Measurements from ENCODE around the gene SPINT2. TPM values are rescaled to one million over a fixed set of nuclear protein-coding genes. Genes with fewer than 3 reads are reported as not detected.
A peak's percentile ranks its signal among the peaks of the same experiment; 100 is the strongest.

SPINT2 gene
- total RNA-seq, 8 experiments from 2014 or later, result 0.59 to 46.2 (median 24.6) TPM

- WGBS, 10 experiments, result 7 to 100% (median 85%) methylated on average over 2 to 8 of the region's 14 CpGs; no CpG with 5 or more reads in 1 of the 10 experiments
- Histone ChIP-seq H3K27ac (no peak overlapping the region), H3K4me1 (replicated peaks in 1 of 2) (peaks cover 4 to 9% of the 10 kb centered on the region in 2 donors), H3K4me3 (no peak overlapping the region)
- ATAC-seq (replicated peaks in 6 of 8), result peak in 1 of 8 experiments; percentile 11
- in situ Hi-C loops (cut with MboI; ENCODE audit: low pct_unique_long_range_greater_than_20kb in 2 of 9, low sequenced_read_pairs in 9 of 9, unreplicated experiment in 9 of 9), result loop anchor here in 7 of 9 experiments (25.0 kb wide), 1 partner anchor 91 kb away; the partner anchor contains the start of gene CATSPERG (in 7 of the 7)
These were observed 18.4 kb upstream of the SPINT2 start for GRCh38 chr19:38245826-38246498.

GRCh38 chr19:38247126-38247525 is 17.2 kb upstream of the SPINT2 start:
- Histone ChIP-seq H3K4me1 (replicated peaks in 1 of 2) (peaks cover 16% of the 10 kb centered on the region in 2 donors), H3K27ac (no peak overlapping the region), H3K4me3 (no peak overlapping the region)
- WGBS, 10 experiments, result 67 to 100% (median 80%) methylated on average over 1 to 5 of the region's 5 CpGs; no CpG with 5 or more reads in 3 of the 10 experiments
- in situ Hi-C loops (cut with MboI; ENCODE audit: low pct_unique_long_range_greater_than_20kb in 2 of 9, low sequenced_read_pairs in 9 of 9, unreplicated experiment in 9 of 9), result loop anchor here in 7 of 9 experiments (25.0 kb wide), 1 partner anchor 90 kb away; the partner anchor contains the start of gene CATSPERG (in 7 of the 7)
- no peak for ATAC-seq (replicated peaks in 6 of 8)

- 70 to 92% (median 88%) methylated on average over 2 to 9 of the region's 9 CpGs; no CpG with 5 or more reads in 1 of the 10 experiments for WGBS, 10 experiments
- H3K4me1 ChIP-seq (replicated peaks in 1 of 2), result peaks cover 22% of the 10 kb centered on the region in 2 donors
- H3K4me3 ChIP-seq, result no peak overlapping the region
- in situ Hi-C loops (cut with MboI; ENCODE audit: low pct_unique_long_range_greater_than_20kb in 2 of 9, low sequenced_read_pairs in 9 of 9, unreplicated experiment in 9 of 9), result loop anchor here in 7 of 9 experiments (25.0 kb wide), 1 partner anchor 90 kb away; the partner anchor contains the start of gene CATSPERG (in 7 of the 7)
- no peak for ATAC-seq (replicated peaks in 6 of 8)
- H3K27ac ChIP-seq, result no peak overlapping the region
These were observed 16.6 kb upstream of the SPINT2 start for GRCh38 chr19:38247734-38248268.

- no peak overlapping the region for H3K4me3 ChIP-seq
- H3K4me1 ChIP-seq (replicated peaks in 1 of 2), result peaks cover 28 to 29% of the 10 kb centered on the region in 2 donors
- WGBS, 10 experiments, result 40 to 100% (median 81%) methylated on average over 1 to 6 of the region's 7 CpGs; no CpG with 5 or more reads in 6 of the 10 experiments
- in situ Hi-C loops (cut with MboI; ENCODE audit: low pct_unique_long_range_greater_than_20kb in 2 of 9, low sequenced_read_pairs in 9 of 9, unreplicated experiment in 9 of 9), result loop anchor here in 7 of 9 experiments (25.0 kb wide), 1 partner anchor 89 kb away; the partner anchor contains the start of gene CATSPERG (in 7 of the 7)
- ATAC-seq (replicated peaks in 6 of 8), result no peak
- H3K27ac ChIP-seq, result no peak overlapping the region
These were observed 16.0 kb upstream of the SPINT2 start for GRCh38 chr19:38248421-38248820.

GRCh38 chr19:38250428-38250820 is 13.9 kb upstream of the SPINT2 start:
- Histone ChIP-seq H3K27ac (peak overlapping the region in 1 of 2 donors; percentile 72), H3K4me1 (replicated peaks in 1 of 2) (peaks cover 36 to 45% of the 10 kb centered on the region in 2 donors), H3K4me3 (no peak overlapping the region)
- no peak for ATAC-seq (replicated peaks in 6 of 8)
- in situ Hi-C loops (cut with MboI; ENCODE audit: low pct_unique_long_range_greater_than_20kb in 2 of 9, low sequenced_read_pairs in 9 of 9, unreplicated experiment in 9 of 9), result no loop called here

- in situ Hi-C loops (cut with MboI; ENCODE audit: low pct_unique_long_range_greater_than_20kb in 2 of 9, low sequenced_read_pairs in 9 of 9, unreplicated experiment in 9 of 9), result no loop called here
- Histone ChIP-seq H3K27ac (peak overlapping the region; percentile 72 to 78), H3K4me3 (peak overlapping the region in 1 of 5 donors; percentile 1), H3K4me1 (replicated peaks in 1 of 2) (peaks cover 36 to 51% of the 10 kb centered on the region in 2 donors)
- WGBS, 10 experiments, result 17 to 43% methylated on average over 1 of the region's 18 CpGs; no CpG with 5 or more reads in 8 of the 10 experiments
- peak; percentile 26 to 78 (median 72) for ATAC-seq (replicated peaks in 6 of 8)
These were observed 13.4 kb upstream of the SPINT2 start for GRCh38 chr19:38250821-38251563.

- H3K4me1 ChIP-seq (replicated peaks in 1 of 2), result peaks cover 36 to 57% of the 10 kb centered on the region in 2 donors
- in situ Hi-C loops (cut with MboI; ENCODE audit: low pct_unique_long_range_greater_than_20kb in 2 of 9, low sequenced_read_pairs in 9 of 9, unreplicated experiment in 9 of 9), result no loop called here
- H3K4me3 ChIP-seq, result peak overlapping the region in 1 of 5 donors; percentile 1
- WGBS, 10 experiments, result 0 to 40% (median 16%) methylated on average over 1 to 5 of the region's 10 CpGs; no CpG with 5 or more reads in 2 of the 10 experiments
- peak in 7 of 8 experiments; percentile 6 to 56 (median 31) for ATAC-seq (replicated peaks in 6 of 8)
- H3K27ac ChIP-seq, result peak overlapping the region; percentile 72 to 78
These were observed 12.8 kb upstream of the SPINT2 start for GRCh38 chr19:38251564-38252051.

GRCh38 chr19:38252385-38252784 is 12.0 kb upstream of the SPINT2 start:
- peak overlapping the region; percentile 72 to 78 for H3K27ac ChIP-seq
- 93 to 100% (median 96%) methylated on average over 1 to 5 of the region's 5 CpGs; no CpG with 5 or more reads in 7 of the 10 experiments for WGBS, 10 experiments
- no peak overlapping the region for H3K4me3 ChIP-seq
- no peak for ATAC-seq (replicated peaks in 6 of 8)
- peaks cover 36 to 58% of the 10 kb centered on the region in 2 donors for H3K4me1 ChIP-seq (replicated peaks in 1 of 2)
- in situ Hi-C loops (cut with MboI; ENCODE audit: low pct_unique_long_range_greater_than_20kb in 2 of 9, low sequenced_read_pairs in 9 of 9, unreplicated experiment in 9 of 9), result no loop called here

GRCh38 chr19:38252941-38253691 is 11.3 kb upstream of the SPINT2 start:
- peak in 6 of 8 experiments; percentile 2 to 16 (median 8) for ATAC-seq (replicated peaks in 6 of 8)
- no peak overlapping the region for H3K4me3 ChIP-seq
- 0 to 20% (median 13%) methylated on average over 1 to 9 of the region's 21 CpGs; no CpG with 5 or more reads in 7 of the 10 experiments for WGBS, 10 experiments
- in situ Hi-C loops (cut with MboI; ENCODE audit: low pct_unique_long_range_greater_than_20kb in 2 of 9, low sequenced_read_pairs in 9 of 9, unreplicated experiment in 9 of 9), result no loop called here
- peak overlapping the region; percentile 24 to 72 for H3K27ac ChIP-seq
- peaks cover 36 to 58% of the 10 kb centered on the region in 2 donors for H3K4me1 ChIP-seq (replicated peaks in 1 of 2)

GRCh38 chr19:38253788-38254187 is 10.6 kb upstream of the SPINT2 start:
- WGBS, 10 experiments, result 60 to 100% (median 87%) methylated on average over 1 to 3 of the region's 5 CpGs; no CpG with 5 or more reads in 7 of the 10 experiments

GRCh38 chr19:38255383-38256014 is 8.9 kb upstream of the SPINT2 start:
- in situ Hi-C loops (cut with MboI; ENCODE audit: low pct_unique_long_range_greater_than_20kb in 2 of 9, low sequenced_read_pairs in 9 of 9, unreplicated experiment in 9 of 9), result no loop called here
- peak in 5 of 8 experiments; percentile 4 to 25 (median 10) for ATAC-seq (replicated peaks in 6 of 8)
- Histone ChIP-seq H3K4me3 (peak overlapping the region in 3 of 5 donors; percentile 26 to 41 (median 29)), H3K27ac (peak overlapping the region; percentile 2 to 78), H3K4me1 (replicated peaks in 1 of 2) (peaks cover 36 to 55% of the 10 kb centered on the region in 2 donors)
- WGBS, 10 experiments, result 20 to 67% (median 50%) methylated on average over 1 to 6 of the region's 17 CpGs; no CpG with 5 or more reads in 5 of the 10 experiments

More at GRCh38 chr19:38253788-38254187, 10.6 kb upstream of the SPINT2 start:
- peak overlapping the region in 1 of 2 donors; percentile 72 for H3K27ac ChIP-seq
- in situ Hi-C loops (cut with MboI; ENCODE audit: low pct_unique_long_range_greater_than_20kb in 2 of 9, low sequenced_read_pairs in 9 of 9, unreplicated experiment in 9 of 9), result no loop called here
- no peak overlapping the region for H3K4me3 ChIP-seq
- peaks cover 36 to 58% of the 10 kb centered on the region in 2 donors for H3K4me1 ChIP-seq (replicated peaks in 1 of 2)
- no peak for ATAC-seq (replicated peaks in 6 of 8)
